HG02759 (cell line): ENCODE results near the gene CTAG1A.
"Not testable (repeated sequence)": the region's sequence is repeated elsewhere in the genome, so short reads cannot be mapped to it uniquely, and the experiment has no call there.

Source experiments
- ATAC-seq: cut with Tn5 transposase; IDR thresholded peaks from one replicate; pipeline ENCODE4 v1.9.1; 2021; ENCODE audit warnings: mild to moderate bottlenecking, moderate library complexity; ENCODE audit not compliant: unreplicated experiment

CTAG1A gene

DNA sequence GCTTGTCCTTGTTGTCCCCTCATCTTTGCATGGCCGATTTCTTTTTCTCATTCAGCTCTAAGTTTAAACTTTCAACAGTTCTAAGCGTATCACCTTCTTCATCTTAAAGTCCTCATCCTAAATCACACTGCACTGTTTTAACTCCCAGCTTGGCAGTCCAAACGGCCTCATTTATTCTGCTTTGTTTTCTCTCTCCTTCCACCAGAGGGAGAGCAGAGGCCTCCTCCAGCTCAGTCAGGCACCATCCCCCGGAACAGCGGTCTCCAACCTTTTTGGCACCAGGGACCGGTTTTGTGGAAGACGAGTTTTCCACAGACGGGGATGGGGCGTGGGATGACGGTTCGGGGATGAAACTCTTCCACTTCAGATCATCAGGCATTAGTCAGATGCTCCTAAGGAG lies 14.6 kb upstream of the CTAG1A start:
- ATAC-seq, result not testable (repeated sequence)

DNA sequence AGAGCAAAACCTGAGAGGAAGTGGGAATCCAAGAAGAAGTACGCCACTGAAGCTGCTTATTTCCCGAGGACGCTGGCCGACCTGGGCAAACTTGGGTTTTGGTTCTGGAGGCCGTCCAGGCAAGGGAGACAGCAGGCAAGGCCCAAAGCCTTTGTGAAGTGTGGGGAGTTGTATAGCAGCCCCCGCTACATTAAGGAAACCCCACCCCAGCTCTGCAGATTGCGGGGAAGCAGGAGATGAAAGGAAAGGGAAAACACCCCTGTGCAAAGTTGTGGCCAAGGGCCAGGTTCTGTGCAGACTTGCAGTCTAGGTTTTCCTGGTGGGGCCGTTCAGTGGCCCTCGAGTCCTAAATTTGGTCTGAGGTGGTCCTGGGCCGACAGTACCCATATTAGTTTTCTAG lies 11.9 kb upstream of the CTAG1A start:
- ATAC-seq, result not testable (repeated sequence)

DNA sequence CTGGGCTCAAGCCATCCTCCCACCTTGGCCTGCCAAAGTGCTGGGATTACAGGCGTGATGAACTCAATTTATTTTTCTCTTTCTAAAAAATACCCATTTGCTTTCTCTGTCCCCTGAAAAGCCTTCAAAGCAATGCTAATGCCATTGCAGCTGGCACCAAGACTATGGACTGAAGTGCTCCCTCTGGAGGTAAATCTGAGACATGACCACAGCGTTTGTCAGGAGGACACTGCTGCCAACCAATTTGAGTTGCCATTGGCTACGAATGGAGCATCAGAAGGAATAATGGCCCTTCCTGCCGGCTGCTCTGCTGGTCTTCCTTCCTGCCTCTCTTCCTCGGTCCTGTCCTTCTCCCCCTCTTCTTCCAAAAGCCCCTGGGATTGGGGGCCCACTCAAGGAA lies 9.9 kb upstream of the CTAG1A start:
- ATAC-seq, result not testable (repeated sequence)

DNA sequence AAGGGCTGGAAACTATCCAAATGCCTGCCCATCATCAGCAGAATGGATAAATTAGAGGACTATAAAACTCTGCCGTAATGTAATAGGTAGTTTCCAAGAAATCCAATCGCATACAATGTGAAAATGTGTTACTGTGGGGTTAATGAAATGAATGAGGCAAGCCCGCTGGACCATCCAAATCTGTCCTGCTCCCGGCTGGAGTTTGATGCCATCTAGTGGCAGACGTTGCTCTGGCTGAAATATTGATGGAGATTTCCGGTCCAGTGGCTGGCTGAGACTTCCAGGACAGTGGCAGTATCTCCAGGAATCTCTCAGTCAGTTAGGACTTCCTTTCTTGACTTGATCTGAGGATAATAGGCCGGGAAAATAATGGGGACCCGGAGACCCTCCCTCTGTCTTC lies 1.9 kb upstream of the CTAG1A start:
- not testable (repeated sequence) for ATAC-seq

DNA sequence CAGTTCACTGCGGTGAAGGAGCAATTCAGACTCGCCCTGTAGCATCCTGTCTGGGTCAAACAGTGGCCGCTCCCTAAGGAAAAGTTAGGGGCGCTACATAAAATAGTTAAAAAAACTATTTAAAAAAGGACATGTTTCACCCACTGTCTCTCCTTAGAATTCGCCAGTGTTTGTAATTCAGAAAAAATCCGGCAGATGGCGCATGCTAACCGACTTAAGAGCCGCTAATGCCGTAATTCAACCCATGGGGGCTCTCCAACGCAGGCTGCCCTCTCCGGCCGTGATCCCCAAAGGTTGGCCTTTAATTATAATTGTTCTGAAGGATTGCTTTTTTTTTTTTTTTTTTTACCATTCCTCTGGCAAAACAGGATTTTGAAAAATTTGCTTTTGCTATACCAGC lies 5.5 kb downstream of the CTAG1A start:
- not testable (repeated sequence) for ATAC-seq

DNA sequence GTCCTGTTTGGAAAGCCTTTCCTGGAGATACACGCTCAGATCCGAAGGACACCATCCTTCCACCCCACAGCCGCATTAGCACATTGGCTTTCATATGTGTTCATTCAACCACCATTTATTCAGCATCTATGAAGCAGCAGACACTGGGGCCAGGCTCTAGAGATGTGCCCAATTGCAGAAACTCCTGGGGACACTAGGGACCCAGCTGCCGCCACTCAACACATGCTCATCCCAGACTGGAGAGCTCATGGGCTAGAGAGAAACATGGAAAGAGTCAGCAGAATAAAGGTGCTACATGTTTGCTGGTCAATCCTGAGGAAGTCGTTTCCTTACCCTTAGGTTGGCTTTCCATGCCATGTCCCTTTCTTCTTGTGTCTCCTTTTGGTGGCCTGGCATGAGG lies 7.6 kb downstream of the CTAG1A start:
- ATAC-seq, result no peak

DNA sequence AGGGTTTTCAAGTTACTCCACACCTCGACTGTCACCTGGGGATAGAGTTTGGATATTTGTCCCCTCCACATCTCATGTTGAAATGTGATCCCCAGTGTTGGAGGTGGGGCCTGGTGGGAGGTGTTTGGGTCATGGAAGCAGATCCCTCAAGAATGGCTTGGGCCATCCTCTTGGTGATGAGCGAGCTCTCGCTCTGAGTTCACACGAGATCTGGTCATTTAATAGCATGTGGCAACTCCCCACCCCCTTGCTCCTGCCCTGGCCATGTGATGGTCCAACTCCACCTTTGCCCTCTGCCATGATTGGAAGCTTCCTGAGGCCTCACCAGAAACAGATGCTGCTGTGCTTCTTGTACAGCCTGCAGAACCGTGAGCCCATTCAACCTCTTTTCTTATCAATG lies 8.3 kb downstream of the CTAG1A start:
- no peak for ATAC-seq

DNA sequence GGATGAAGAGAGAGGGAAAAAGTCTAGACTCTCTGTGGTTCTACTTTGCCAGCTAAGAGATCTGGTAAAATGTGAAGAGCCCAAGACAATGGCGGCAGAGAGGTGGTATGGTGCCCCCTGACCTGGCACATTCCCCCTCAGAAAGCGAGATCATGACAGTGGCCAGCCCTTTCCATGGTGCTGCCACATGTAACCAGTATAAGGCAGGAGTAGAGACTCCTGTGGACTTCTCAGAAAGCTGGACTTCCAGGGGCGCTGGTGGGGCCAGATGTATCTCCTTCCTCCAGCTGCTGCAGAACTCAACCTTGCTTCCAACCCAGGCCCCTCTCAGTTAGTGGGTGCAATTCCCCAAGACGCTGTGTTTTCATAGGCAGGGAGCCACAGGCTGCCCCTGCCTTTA lies 9.6 kb downstream of the CTAG1A start:
- no peak for ATAC-seq

DNA sequence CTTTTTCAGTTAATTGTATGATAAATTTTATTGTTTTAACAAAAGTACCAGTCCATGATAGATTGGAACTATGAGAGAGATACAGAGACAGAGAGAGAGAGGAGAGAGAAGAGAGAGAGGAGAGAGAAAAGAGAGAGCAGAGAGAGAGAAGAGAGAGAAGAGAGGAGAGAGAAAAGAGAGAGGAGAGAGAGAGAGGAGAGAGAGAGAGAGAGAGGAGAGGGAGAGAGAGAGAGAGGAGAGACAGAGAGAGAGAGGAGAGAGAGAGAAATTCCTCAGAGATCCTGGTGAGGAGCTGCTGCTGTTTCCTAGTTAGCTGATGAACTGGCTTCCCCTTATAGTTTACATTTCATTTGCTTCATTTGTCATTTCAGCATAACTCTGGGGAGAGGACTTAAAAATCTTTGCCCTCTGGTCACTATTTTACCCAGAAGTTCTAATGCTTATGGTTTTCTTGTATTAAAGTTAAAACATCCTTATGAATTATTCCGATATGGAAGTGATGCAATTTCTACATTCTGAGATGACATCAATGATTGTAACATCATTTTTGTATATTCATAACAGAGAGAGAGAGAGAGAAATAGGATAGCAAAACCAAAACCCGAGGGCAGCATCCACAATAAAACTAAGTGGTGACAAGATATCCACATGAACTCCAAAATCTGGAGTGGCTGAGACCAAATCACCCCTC lies 10.8 kb downstream of the CTAG1A start:
- ATAC-seq, result no peak

DNA sequence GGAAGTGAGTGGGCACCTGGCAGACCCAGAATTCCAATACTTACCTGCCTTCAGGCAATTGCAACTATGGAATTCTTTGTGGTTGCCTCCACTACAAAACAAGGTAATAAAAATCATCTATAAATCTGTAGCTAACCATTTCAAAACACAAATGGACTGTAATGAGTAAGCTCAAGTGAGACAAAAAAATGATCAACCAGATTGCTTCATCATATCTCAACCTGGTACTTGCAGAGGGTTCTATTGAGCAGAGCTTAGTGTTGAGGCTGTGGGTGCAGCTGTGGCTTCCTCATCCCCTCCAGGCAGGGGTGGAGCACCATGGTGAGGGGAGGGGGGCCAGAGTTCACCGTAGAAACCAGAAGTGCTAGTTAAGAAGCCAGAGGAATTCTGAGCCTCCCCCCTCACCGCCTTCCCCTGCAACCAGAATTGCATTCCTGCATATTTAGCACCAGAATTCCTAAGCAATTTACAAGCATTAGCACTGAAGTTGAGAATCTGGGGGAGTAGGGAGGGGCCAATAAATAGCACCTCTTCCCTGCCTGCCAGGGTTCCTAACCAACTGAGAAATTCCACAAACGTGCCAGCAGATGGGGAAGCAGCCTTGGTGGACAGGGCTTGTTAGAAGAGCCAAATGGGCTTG lies 11.5 kb downstream of the CTAG1A start:
- ATAC-seq, result no peak

DNA sequence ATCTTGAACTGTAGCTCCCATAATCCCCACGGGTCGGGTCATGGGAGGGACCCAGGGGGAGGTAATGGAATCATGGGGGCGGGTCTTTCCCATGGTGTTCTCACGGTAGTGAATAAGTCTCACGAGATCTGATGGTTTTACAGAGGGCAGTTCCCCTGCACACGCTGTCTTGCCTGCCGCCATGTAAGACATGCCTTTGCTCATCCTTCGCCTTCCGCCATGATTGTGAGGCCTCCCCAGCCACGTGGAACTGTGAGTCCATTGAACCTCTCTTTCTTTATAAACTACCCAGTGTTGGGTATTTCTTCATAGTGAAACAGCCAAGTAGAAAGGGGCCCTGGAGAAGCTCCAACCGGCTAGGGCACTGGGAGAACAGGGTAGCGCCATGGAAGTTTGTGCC lies 12.3 kb downstream of the CTAG1A start:
- no peak for ATAC-seq

DNA sequence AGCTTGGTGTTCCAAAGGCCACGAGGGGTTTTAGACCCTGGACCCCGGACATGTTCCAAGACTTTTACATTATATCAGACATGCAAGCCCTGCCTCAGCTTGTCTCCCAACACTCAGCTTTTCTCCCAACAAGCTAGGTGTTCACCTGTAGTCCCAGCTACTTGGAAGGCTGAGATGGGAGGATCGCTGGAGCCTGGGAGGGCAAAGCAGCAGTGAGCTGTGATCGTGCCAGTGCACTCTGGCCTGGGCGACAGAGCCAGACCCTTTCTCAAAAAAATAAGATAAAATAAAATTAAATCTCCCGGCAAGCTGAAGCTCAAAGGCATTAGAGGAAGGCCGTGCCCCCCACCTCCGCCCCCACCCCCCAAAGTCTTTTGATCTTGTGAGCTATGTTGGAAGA lies 13.7 kb downstream of the CTAG1A start:
- no peak for ATAC-seq

DNA sequence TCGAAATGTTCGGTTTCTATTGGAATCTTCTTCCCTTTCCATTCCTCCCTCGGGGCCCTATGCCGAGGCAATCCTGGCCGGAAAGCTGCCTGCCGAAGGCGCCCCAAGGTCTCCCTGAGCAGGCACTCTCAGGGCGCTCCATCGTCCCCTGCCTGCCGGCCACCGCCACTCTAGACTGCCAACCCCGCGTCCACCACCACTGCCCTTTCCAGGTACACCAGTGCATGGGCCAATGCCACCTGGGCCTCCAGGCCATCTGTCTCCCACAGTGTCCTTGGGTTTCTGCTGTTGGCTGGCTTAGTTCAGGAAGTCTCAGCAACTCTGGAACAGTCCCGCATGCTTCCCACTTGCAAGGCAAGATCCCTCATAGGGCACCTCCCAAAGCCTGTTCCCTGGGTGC lies 14.6 kb downstream of the CTAG1A start:
- ATAC-seq, result no peak

DNA sequence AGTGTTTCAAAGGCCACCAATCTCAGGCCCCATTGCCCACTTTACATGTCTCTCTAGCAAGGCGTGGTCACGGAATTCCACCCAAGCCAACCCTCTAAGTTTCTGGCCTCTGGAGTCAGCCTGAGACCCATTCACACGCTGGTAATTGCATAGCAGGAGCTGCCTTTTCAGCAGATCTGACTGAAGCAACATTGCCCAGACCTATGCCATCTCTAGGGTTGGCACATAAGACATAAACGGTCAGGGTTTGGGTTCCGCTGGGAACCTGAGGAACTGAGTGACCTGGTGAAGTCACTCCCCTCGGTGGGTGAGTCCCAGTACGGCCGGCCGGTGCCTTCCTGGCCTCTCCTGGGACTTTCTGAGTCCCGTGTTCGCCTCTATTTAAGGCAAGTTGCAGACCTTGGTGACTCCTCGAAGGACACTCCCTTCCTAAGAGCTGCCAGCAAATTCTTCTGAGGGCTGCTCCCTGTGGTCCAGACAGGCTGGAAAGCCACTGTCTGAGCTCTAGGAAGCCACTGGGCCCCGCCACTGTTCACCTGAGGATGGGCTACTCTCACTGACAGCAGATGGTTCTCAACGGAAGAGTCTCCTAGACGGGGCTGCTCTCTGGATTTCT lies 15.9 kb downstream of the CTAG1A start:
- ATAC-seq, result no peak

DNA sequence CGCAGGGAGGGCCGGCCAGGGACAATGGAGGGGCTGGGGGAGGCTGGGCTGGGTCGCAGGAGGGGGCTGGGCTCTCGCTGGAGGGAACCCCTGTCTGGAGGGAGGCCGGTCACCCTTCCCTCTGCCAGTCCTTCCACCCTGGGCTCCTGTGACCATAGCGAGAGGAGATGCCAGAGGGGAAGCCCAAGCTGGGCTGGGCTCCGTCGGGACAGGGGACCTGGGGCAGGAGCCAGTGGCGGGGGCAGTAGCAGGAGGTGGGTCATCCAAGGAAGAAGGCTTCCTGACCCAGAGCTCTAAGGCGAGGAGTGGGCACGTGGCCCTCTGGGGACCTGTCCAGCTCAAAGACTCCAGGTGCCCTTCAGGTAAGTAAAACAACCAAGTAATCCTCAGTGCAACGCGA lies 17.3 kb downstream of the CTAG1A start:
- ATAC-seq, result no peak

DNA sequence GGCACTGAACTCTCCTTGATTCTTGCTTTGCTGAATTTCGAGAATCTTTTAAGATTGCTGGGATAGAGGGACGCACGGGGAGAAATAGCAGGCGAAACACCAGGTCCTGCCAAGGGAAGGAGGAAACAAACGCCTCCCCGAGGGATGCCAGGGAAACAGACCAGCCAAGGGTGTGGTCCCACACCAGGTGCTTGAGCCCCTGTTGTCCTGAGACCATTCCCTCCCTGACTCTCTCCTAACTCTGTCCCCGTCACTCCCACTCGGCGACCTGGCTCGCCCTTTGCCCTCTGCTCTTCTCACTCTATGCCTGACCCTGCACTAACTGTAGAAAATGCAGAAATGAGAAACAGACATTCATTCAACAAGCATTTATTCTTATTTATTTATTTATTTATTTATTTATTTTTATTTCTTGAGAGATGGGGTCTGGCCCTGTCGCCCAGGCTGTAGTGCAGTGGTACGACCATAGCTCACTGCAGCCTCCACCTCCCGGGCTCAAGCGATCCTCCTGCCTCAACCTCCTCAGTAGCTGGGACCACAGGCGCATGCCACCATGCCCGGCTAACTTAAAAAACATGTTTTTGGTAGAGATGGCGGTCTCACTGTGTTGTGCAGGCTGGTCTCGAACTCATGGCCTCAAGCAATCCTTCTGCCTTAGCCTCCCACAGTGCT lies 18.0 kb downstream of the CTAG1A start:
- ATAC-seq, result no peak

DNA sequence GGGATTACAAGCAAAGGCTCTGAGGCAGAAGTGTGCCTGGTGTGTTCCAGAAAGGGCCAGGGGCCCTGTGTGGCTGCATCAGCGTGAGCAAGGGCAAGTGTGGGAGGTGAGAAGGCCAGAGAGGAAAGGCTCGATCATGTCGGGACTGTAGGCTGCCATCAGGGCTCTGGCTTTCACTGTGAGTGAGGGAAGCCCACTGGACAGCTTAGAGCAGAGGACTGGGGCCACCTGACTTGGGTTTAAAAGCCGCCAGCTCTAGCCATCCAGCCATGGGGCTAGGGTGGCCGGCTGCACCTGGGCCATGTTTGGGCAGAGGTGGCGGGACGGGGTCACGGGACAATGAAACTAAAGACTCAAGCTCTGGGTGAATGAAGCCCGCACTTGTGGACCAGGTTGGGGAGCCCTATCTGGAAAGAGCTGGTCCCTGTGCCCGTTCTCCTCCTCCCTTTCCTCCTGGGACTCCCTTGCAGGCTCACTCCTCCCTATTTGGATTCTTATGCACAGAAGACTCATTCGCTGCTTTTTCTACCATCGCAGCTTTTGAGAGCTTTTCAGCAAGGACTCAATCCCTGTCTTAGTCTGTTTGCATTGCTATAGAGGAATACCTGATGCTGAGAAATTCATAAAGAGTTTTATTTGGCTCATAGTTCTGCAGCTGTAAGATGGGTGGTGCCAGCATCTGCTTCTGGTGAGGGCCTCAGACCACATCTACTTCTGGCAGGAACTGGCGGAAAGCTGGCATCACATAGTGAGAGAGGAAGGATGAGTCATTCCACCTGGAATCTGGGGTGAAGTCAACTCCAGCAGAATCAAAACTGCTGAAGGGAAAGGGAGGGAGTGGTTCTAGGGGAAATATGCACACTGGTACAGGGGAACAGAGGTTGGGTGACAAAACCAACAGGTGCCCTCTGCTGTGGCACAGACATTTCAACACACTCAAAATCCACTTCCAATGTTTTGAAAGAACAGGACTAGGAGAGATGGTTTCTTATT lies 18.8 kb downstream of the CTAG1A start:
- ATAC-seq, result no peak

DNA sequence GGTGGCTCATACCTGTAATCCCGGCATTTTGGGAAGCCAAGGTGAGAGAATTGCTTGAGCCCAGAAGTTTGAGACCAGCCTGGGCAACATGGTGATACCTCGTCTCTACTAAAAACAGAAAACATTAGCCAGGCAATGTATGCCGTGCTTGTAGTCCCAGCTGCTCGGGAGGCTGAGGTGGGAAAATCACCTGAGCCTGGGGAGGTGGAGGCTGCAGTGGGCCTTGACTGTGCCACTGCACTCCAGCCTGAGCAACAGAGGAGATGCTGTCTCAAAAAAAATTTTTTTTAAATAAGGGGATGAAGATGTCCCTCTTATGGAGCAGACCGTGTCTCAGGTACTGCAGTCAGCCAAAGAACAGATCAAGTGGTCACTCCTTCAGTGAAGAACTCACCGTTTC lies 20.6 kb downstream of the CTAG1A start:
- no peak for ATAC-seq

DNA sequence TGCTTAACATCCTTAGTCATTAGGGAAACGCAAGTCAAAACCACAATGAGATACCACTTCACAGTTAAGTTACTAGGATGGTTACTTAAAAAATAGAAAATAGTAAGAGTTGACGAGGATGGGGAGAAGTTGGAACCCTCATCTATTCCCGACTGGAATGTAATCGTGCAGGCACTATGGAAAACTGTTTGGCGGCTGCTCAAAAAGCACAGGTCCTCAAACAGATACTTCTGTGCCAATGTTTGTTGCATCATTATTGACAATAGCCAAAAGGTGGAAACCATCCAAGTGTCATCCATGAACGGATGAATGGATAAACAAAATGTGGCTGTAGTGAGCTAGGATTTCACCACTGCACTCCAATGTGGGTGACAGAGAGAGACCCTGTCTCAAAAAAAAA lies 22.4 kb downstream of the CTAG1A start:
- no peak for ATAC-seq

DNA sequence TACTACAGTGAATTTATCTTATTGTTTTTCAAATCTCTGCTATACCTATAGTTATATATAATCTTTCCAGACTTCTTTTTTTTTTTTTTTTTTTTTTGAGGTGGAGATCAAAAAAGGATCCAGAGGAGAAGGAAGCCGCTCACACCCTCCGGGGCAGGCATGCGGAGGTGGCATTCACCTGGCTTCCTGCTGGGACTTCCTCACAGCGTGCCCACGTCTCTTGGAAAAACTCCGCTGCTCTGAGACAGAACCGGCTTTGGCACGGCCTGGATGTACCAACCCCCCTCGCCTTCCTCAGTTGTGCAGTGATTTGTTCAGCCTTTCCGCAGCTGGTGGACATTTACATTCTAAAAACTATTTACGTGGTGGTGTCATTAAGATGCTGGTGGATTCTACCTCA lies 23.0 kb downstream of the CTAG1A start:
- not testable (repeated sequence) for ATAC-seq

DNA sequence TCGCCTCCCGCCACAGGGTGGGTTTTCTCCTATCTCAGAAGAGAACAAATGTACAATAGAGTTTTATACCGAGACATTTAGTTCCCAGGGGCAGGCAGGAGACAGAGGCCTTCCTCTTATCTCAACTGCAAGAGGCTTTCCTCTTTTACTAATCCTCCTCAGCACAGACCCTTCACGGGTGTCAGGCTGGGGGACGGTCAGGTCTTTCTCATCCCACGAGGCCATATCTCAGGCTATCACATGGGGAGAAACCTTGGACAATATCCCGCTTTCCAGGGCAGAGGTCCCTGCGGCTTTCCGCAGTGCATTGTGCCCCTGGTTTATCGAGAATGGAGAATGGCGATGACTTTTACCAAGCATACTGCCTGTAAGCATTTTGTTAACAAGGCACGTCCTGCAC lies 23.9 kb downstream of the CTAG1A start:
- not testable (repeated sequence) for ATAC-seq
